ENCODE measurements around the gene NEUROG2. TPM values are rescaled to one million over a fixed set of nuclear protein-coding genes. Genes with fewer than 3 reads are reported as not detected.

The NEUROG2 gene
- total RNA-seq (2013) = not detected
- polyA plus RNA-seq (under 1 TPM in 1 of 3 donors, not detected in 2; 0.12 TPM), polyA minus RNA-seq (0.08 and 0.14 TPM in 2 replicates), total RNA-seq (0.06 to 11.5 (median 0.43) reads per million in 11 experiments)

GRCh38 chr4:112516066-112516470 lies at the start of gene NEUROG2:
Gene NEUROG2 (minus strand): TSS chr4:112516180. CDS start chr4:112515475, 705 bp downstream.
- H3K27ac ChIP-seq (ENCODE audit: low read depth in 1 of 2, low read length in 2 of 2) = no peak within 1 kb of the TSS
- peak within 1 kb of the TSS; percentile 19 for H3K9ac ChIP-seq (ENCODE audit: insufficient read depth, low read length, poor library complexity, severe bottlenecking)
- H3K9me3 ChIP-seq (replicated peaks in 1 of 2; ENCODE audit: control insufficient read depth in 1 of 2, insufficient read depth in 1 of 2, low read length in 2 of 2) = peaks cover 0 to 49% of the 10 kb centered on the region in 2 donors
- DNase-seq = no peak
- peak within 1 kb of the TSS; percentile 84 for H2AFZ ChIP-seq (ENCODE audit: insufficient read depth, low read depth, low read length, poor library complexity, severe bottlenecking)
- Mint-ChIP-seq H3K27me3 (ENCODE audit: low read depth in 3 of 3) (peaks cover 97 to 98% (median 97%) of the 10 kb centered on the region in 3 donors), H3K9me3 (peaks cover 0 to 58% (median 23%) of the 10 kb centered on the region in 7 donors), H3K4me1 (peaks cover 65% of the 10 kb centered on the region), H3K36me3 (peaks cover 3 to 26% of the 10 kb centered on the region in 2 donors), H3K4me3 (peak within 1 kb of the TSS; percentile 98 to 99), H3K27ac (peak within 1 kb of the TSS in 2 of 7 donors; percentile 66 to 85)
- no peaks in the 10 kb centered on the region for H3K36me3 ChIP-seq (replicated peaks in 1 of 2; ENCODE audit: control insufficient read depth in 1 of 2, insufficient read depth in 2 of 2, low read length in 2 of 2)
- peak within 1 kb of the TSS; percentile 92 for H3K4me2 ChIP-seq (replicated peaks; ENCODE audit: extremely low read depth, low read length, poor library complexity, severe bottlenecking)
- 2% methylated on average over 7 of the region's 15 CpGs for WGBS (ENCODE audit: insufficient coverage)
- no peak for TF ChIP-seq CTCF (IDR thresholded peaks at IDR 0.05)
- H3K27me3 ChIP-seq (ENCODE audit: control insufficient read depth in 2 of 2, insufficient read depth in 2 of 2, low read length in 2 of 2) = peaks cover 93 to 99% of the 10 kb centered on the region in 2 donors
- H4K20me1 ChIP-seq (ENCODE audit: insufficient read depth, low read length) = no peaks in the 10 kb centered on the region
- H3K4me3 ChIP-seq (replicated peaks in 1 of 3; ENCODE audit: low read depth in 2 of 3, low read length in 3 of 3) = peak within 1 kb of the TSS; percentile 51 to 80 (median 52)
- peaks cover 38 to 41% of the 10 kb centered on the region in 2 donors for H3K4me1 ChIP-seq (ENCODE audit: control insufficient read depth in 1 of 2, insufficient read depth in 2 of 2, low read length in 2 of 2)
- intact Hi-C loops (cut with micrococcal nuclease) = no loop called here
- no peaks in the 10 kb centered on the region for H3K79me2 ChIP-seq (ENCODE audit: insufficient read depth, low read length)

- intact Hi-C loops (cut with micrococcal nuclease) = no loop called here
- H3K27me3 Mint-ChIP-seq (ENCODE audit: low read depth in 3 of 3) = no peaks in the 10 kb centered on the region
- H3K36me3 ChIP-seq (replicated peaks in 1 of 2; ENCODE audit: control insufficient read depth in 1 of 2, insufficient read depth in 2 of 2, low read length in 2 of 2) = no peaks in the 10 kb centered on the region
- no peak overlapping the region for H3K4me2 ChIP-seq (replicated peaks; ENCODE audit: extremely low read depth, low read length, poor library complexity, severe bottlenecking)
- no peaks in the 10 kb centered on the region for H3K27me3 ChIP-seq (ENCODE audit: control insufficient read depth in 2 of 2, insufficient read depth in 2 of 2, low read length in 2 of 2)
- H3K27ac Mint-ChIP-seq = no peak overlapping the region
- peaks cover 0 to 8% (median 0%) of the 10 kb centered on the region in 7 donors for H3K9me3 Mint-ChIP-seq
- DNase-seq = no peak
- H3K27ac ChIP-seq (ENCODE audit: low read depth in 1 of 2, low read length in 2 of 2) = no peak overlapping the region
- H3K79me2 ChIP-seq (ENCODE audit: insufficient read depth, low read length) = no peaks in the 10 kb centered on the region
- H2AFZ ChIP-seq (ENCODE audit: insufficient read depth, low read depth, low read length, poor library complexity, severe bottlenecking) = no peak overlapping the region
- no peaks in the 10 kb centered on the region for H4K20me1 ChIP-seq (ENCODE audit: insufficient read depth, low read length)
- no peak overlapping the region for H3K9ac ChIP-seq (ENCODE audit: insufficient read depth, low read length, poor library complexity, severe bottlenecking)
- H3K36me3 Mint-ChIP-seq = peaks cover 0 to 22% of the 10 kb centered on the region in 2 donors
- peaks cover 3 to 10% of the 10 kb centered on the region in 2 donors for H3K4me1 ChIP-seq (ENCODE audit: control insufficient read depth in 1 of 2, insufficient read depth in 2 of 2, low read length in 2 of 2)
- H3K4me1 Mint-ChIP-seq = peaks cover 11% of the 10 kb centered on the region
- H3K4me3 Mint-ChIP-seq = no peak overlapping the region
- TF ChIP-seq CTCF (IDR thresholded peaks at IDR 0.05) = no peak
- H3K4me3 ChIP-seq (replicated peaks in 1 of 3; ENCODE audit: low read depth in 2 of 3, low read length in 3 of 3) = no peak overlapping the region
- H3K9me3 ChIP-seq (replicated peaks in 1 of 2; ENCODE audit: control insufficient read depth in 1 of 2, insufficient read depth in 1 of 2, low read length in 2 of 2) = peaks cover 0 to 4% of the 10 kb centered on the region in 2 donors
- 100% methylated on average over 3 of the region's 25 CpGs for WGBS (ENCODE audit: insufficient coverage)
Measured at GRCh38 chr4:112564706-112565270, 48.8 kb upstream of the NEUROG2 start.
